GM12892 (cell line): ENCODE measurements around the gene KRT31.
"Not testable (repeated sequence)": the region's sequence is repeated elsewhere in the genome, so short reads cannot be mapped to it uniquely, and the experiment has no call there.

ENCODE experiments used
- DNase-seq: peaks from one replicate; pipeline ENCODE4 v3.0.0; 2011; ENCODE audit not compliant: insufficient read length
- FAIRE-seq: peaks from 2 replicates; lab custom pipeline; 2011; peaks lifted over from hg19 to GRCh38; lab: Jason Lieb, UNC
- POLR2A ChIP-seq: IDR thresholded peaks from 2 replicates; pipeline ENCODE4 v1.6.1; 2011; ENCODE audit warnings: low read depth, low read length, control low read depth
- POLR2AphosphoS5 ChIP-seq: IDR thresholded peaks from 2 replicates; pipeline ENCODE4 v1.6.1; 2011; ENCODE audit warnings: low read depth, low read length, control low read depth
- TAF1 ChIP-seq: IDR thresholded peaks from 2 replicates; pipeline ENCODE4 v1.6.1; 2011; ENCODE audit warnings: low read depth, mild to moderate bottlenecking, control low read depth, low read length, borderline replicate concordance

The KRT31 gene

GRCh38 chr17:41377546-41377945, 19.9 kb downstream of the KRT31 start:
- FAIRE-seq (no peak), DNase-seq (no peak)
- TF ChIP-seq TAF1 (no peak), POLR2A (no peak), POLR2AphosphoS5 (no peak)

DNA sequence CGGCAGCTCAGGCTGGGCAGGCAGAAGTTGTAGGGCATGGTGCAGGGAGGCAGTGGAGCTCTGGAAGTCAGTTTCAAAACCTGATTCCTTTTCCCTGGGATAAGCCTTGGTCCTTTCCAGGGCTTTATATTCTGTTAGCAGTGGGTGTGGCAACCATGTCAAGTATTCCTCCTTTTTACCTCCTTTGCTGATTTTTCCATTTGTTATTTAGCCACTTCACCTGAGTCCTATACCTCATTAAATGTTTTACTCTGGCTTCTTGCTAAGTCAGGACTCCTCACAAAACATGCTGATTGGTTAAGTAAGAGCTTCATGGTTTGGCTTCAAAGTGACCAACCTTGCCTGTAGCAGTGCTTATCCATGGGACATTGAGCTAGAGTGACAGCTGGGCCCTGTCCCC, 27.7 kb downstream of the KRT31 start, which contains the start of gene KRT33B:
Gene KRT33B, minus strand, starts transcription at position 101 of the 400 bp plus-strand sequence. Its CDS starts 63 bp downstream, at position 38.
- no peak for TF ChIP-seq TAF1
- TF ChIP-seq POLR2AphosphoS5, result no peak
- no peak for TF ChIP-seq POLR2A
- no peak for FAIRE-seq

DNA sequence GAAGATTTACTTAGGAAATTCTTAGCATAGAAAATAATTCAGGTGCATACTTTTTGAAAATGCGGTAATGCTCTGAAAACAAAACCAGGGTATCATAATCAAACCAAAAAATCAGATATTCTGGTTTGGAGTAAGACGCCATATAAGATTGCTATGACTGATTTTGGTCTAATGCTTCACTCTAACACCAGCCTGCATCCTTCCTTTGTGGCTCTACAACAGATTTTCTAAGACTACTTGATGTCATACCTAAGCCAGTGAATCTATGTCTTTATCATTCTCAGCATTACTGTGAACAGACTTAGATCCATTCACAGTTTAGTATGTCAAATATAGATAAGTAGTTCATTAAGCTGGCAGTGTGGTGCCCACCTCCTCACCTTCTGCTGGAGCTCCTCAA, 28.4 kb downstream of the KRT31 start:
- DNase-seq (no peak), FAIRE-seq (no peak)
- TF ChIP-seq POLR2A, result no peak
- no peak for TF ChIP-seq POLR2AphosphoS5
- no peak for TF ChIP-seq TAF1

More for the DNA sequence above, 27.7 kb downstream of the KRT31 start, which contains the start of gene KRT33B:
- DNase-seq, result no peak

GRCh38 chr17:41367426-41368075, 29.9 kb downstream of the KRT31 start:
- no peak for DNase-seq
- FAIRE-seq, result no peak
- TF ChIP-seq TAF1, result no peak
- no peak for TF ChIP-seq POLR2AphosphoS5
- TF ChIP-seq POLR2A, result no peak

DNA sequence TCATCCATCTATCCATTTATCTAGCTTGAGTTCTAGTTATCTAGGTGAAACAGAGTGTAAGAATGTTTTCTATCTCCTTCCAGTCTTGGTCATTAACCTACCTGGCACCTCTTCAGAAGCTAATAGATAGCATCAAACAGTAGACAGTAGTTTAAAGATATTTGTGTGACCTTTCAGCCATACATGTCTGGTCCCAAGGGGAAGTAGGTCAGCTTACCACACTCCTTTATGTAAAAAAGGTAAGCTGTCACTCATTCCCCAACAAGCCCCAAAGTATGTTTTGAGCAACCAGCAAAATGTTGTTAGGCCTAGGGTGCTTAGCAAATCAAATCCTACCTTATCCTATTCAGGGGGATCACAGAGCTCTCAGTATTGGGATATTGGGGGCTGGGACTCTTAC, 31.3 kb downstream of the KRT31 start:
- no peak for DNase-seq
- FAIRE-seq, result no peak
- TF ChIP-seq TAF1 (no peak), POLR2AphosphoS5 (no peak), POLR2A (no peak)

- DNase-seq, result no peak
- FAIRE-seq, result no peak
- TF ChIP-seq POLR2AphosphoS5, result no peak
- TF ChIP-seq POLR2A, result no peak
- no peak for TF ChIP-seq TAF1
Observed at GRCh38 chr17:41363881-41364280, 33.5 kb downstream of the KRT31 start.

DNA sequence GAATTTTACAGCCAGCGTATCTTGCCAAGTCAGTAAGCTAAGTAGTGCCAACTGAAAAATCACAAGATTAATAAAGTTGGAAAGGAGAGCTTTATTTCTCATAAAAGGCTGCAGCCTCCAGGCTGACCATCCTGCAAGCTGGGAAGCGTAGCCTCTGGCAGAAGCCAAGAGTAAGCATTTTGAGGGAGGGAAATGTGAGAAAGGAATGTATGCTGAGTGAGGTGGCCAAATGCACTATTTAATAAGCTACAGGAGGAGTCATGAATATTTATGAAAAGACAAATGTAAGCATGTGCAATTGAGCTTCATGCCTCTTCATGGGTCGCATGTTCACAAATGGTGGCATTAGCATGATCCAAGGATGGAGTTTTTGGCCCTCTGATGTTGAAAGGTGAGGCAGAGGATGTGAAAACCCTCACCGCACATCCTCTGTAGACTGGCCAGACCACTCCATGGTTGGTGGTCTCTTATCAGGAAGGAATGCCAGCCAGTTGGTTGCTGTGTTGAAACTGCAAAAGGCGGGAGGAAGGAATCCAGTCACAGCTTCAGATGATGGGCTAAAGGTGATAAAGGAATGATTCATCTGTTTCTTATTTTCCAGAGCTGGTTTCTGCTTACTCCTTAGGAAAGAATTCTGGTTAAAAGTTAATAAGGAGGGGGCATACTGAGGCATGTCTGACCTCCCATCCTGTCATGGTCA, 37.0 kb downstream of the KRT31 start:
- TF ChIP-seq POLR2AphosphoS5 (no peak), POLR2A (no peak), TAF1 (no peak)
- FAIRE-seq (no peak), DNase-seq (no peak)

- no peak for FAIRE-seq
- DNase-seq, result no peak
- TF ChIP-seq TAF1, result no peak
- TF ChIP-seq POLR2AphosphoS5, result no peak
- no peak for TF ChIP-seq POLR2A
Observed at GRCh38 chr17:41354536-41354935, 42.9 kb downstream of the KRT31 start.

GRCh38 chr17:41352597-41353366, 44.6 kb downstream of the KRT31 start:
- no peak for TF ChIP-seq POLR2AphosphoS5
- no peak for TF ChIP-seq POLR2A
- TF ChIP-seq TAF1, result no peak
- DNase-seq, result no peak
- FAIRE-seq, result no peak

DNA sequence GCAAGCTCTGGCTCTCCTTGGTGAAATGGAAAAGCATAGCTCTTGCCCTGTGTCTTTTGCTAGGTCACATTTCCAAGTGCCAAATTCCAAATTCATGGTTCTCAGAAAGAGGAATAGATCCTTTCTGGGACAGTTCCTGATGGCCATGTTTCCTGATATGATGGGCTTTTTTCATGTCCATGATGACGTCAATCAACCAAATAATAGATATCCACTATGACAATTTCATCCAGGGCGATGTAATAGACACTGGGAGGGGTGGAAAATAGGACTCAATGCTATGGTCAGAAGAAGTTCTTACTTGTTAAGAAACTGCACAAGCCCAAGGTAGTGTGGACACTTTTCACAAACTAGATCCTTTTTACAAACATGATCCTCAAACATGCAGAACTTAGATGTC, 46.2 kb downstream of the KRT31 start:
- no peak for DNase-seq
- no peak for FAIRE-seq
- no peak for TF ChIP-seq POLR2AphosphoS5
- TF ChIP-seq POLR2A, result no peak
- TF ChIP-seq TAF1, result no peak

GRCh38 chr17:41350381-41350878, 47.0 kb downstream of the KRT31 start, which contains the start of gene KRT33A:
TSS of gene KRT33A (minus strand) at chr17:41350828. CDS start at chr17:41350767, 61 bp downstream.
- not testable (repeated sequence) for DNase-seq, FAIRE-seq

GRCh38 chr17:41347869-41348760, 49.3 kb downstream of the KRT31 start:
- FAIRE-seq (no peak), DNase-seq (no peak)
- TF ChIP-seq POLR2AphosphoS5, result no peak
- TF ChIP-seq TAF1, result no peak
- no peak for TF ChIP-seq POLR2A

DNA sequence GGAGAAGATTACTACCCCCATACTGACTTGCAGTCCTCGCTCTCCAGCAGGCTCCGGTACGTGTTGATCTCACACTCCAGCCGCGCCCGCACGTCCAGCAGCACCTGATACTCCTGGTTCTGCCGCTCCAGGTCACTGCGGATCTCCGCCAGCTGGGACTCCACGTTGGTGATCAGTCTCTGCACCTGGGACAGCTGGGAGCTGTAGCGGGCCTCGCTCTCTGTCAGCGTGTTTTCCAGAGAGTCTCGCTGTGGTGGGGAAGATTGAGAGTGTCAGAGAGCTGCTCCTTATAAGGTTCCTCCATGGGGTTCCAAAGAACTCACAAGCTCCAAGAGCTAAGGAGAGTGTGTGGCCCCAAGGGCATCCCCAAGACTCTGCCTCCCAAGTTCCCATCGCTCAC, 51.0 kb downstream of the KRT31 start:
- FAIRE-seq, DNase-seq: not testable (repeated sequence)
